H54 (cell line): ENCODE data around the gene RASGRF1.

Experiments used
- DNase-seq: peaks from one replicate; pipeline ENCODE4 v3.0.0; 2011; ENCODE audit warnings: low spot score, mixed read lengths; ENCODE audit not compliant: insufficient read length
- FAIRE-seq: peaks from 3 replicates; lab custom pipeline; 2011; peaks lifted over from hg19 to GRCh38; lab: Jason Lieb, UNC
- POLR2A ChIP-seq: IDR thresholded peaks from 2 replicates; pipeline ENCODE4 v1.6.1; 2011; ENCODE audit warnings: low read depth, mild to moderate bottlenecking, low read length

Gene RASGRF1

GRCh38 chr15:78910271-78910670, 180.3 kb downstream of the RASGRF1 start:
- FAIRE-seq, result no peak
- DNase-seq, result no peak

More at GRCh38 chr15:78910271-78910670, 180.3 kb downstream of the RASGRF1 start:
- TF ChIP-seq POLR2A, result no peak
